HepG2 (cell line): ENCODE data around the gene TRIP4. TPM values are rescaled to one million over a fixed set of nuclear protein-coding genes. Genes with fewer than 3 reads are reported as not detected.

Source experiments
- EHMT2 ChIP-seq: fragments of 200-600 bp; sonication (generic); IDR thresholded peaks from 2 replicates; pipeline ENCODE4 v1.7.0; 2017; ENCODE audit warnings: antibody characterized with exemption, low read depth, low read length, borderline replicate concordance
- KLF13 ChIP-seq: sonication (generic); formaldehyde crosslinking; IDR thresholded peaks from 2 replicates; pipeline ENCODE4 v1.4.0; 2020; ENCODE audit warnings: mild to moderate bottlenecking, missing genetic modification reagents
- MYNN ChIP-seq: sonication (generic); formaldehyde crosslinking; IDR thresholded peaks from 2 replicates; pipeline ENCODE4 v1.4.0; 2020; ENCODE audit warnings: mild to moderate bottlenecking, low read depth, missing genetic modification reagents
- NFE2L2 ChIP-seq: fragments of 150-350 bp; IDR thresholded peaks from 2 replicates; pipeline ENCODE4 v1.6.1; 2014; ENCODE audit warnings: low read length
- PHF21A ChIP-seq: sonication (generic); formaldehyde crosslinking; IDR thresholded peaks from 2 replicates; pipeline ENCODE4 v1.5.0; 2020; ENCODE audit warnings: mild to moderate bottlenecking, missing genetic modification reagents
- RFXANK ChIP-seq: IDR thresholded peaks from 2 replicates; pipeline ENCODE4 v1.6.1; 2016
- RNF2 ChIP-seq: fragments of 450-650 bp; conservative IDR thresholded peaks from 2 replicates; pipeline ENCODE4 v1.6.1; 2016; ENCODE audit warnings: low read depth
- TSC22D2 ChIP-seq: sonication (generic); formaldehyde crosslinking; IDR thresholded peaks from 2 replicates; pipeline ENCODE4 v1.5.1; 2020; ENCODE audit warnings: missing genetic modification reagents, mild to moderate bottlenecking, borderline replicate concordance
- ZNF136 ChIP-seq: sonication (generic); formaldehyde crosslinking; IDR thresholded peaks from 2 replicates; pipeline ENCODE4 v1.8.1; 2022; ENCODE audit warnings: low read depth, mild to moderate bottlenecking, moderate library complexity, missing genetic modification reagents
- ZNF34 ChIP-seq: sonication (generic); formaldehyde crosslinking; IDR thresholded peaks from 2 replicates; pipeline ENCODE4 v1.4.0; 2020; ENCODE audit warnings: mild to moderate bottlenecking, missing genetic modification reagents, borderline replicate concordance
- ZNF44 ChIP-seq: sonication (generic); formaldehyde crosslinking; IDR thresholded peaks from 2 replicates; pipeline ENCODE4 v1.5.1; 2020; ENCODE audit warnings: mild to moderate bottlenecking, missing genetic modification reagents
- ZNF451 ChIP-seq: sonication (generic); formaldehyde crosslinking; IDR thresholded peaks from 2 replicates; pipeline ENCODE4 v1.5.0; 2020; ENCODE audit warnings: mild to moderate bottlenecking, missing genetic modification reagents
- ZNF552 ChIP-seq: sonication (generic); formaldehyde crosslinking; IDR thresholded peaks from 2 replicates; pipeline ENCODE4 v1.9.0; 2022; ENCODE audit warnings: missing genetic modification reagents, mild to moderate bottlenecking, borderline replicate concordance
- ZNF670 ChIP-seq: sonication (generic); formaldehyde crosslinking; IDR thresholded peaks from 2 replicates; pipeline ENCODE4 v1.8.0; 2022; ENCODE audit warnings: mild to moderate bottlenecking, missing genetic modification reagents, borderline replicate concordance
- polyA plus RNA-seq, 8 experiments: library from polyadenylated mRNA; depleted of rRNA in 3 of 8; stranded (reverse) in 7 of 8; unstranded in 1 of 8; fragments of >200 nt; fragmentation: Illumina TruSeq in 4 of 8; extraction: Trizol in 4 of 8; gene quantifications; 2 replicates each; pipeline versions ENCODE4 v1.2.1 to v1.2.3, GENCODE V29; 2011 to 2016; ENCODE audit warnings: low read depth in 4 of 8, missing spikeins in 1 of 8, mixed read lengths in 1 of 8; ENCODE audit not compliant: insufficient read depth in 1 of 8
- total RNA-seq, 5 experiments: library from RNA; depleted of rRNA; stranded (reverse); fragments of >200 nt; fragmentation: Illumina TruSeq; extraction: Trizol; gene quantifications; 2 replicates each; pipeline ENCODE4 v1.2.3, GENCODE V29; 2016; ENCODE audit warnings: low read depth in 1 of 5
- TF ChIP-seq, protein P1 (sequence below), 2 experiments: sonication (generic) in 1 of 2; formaldehyde crosslinking in 1 of 2; IDR thresholded peaks; 2 replicates each; pipeline versions ENCODE4 v1.4.0 to v1.6.1; 2016 to 2020; ENCODE audit warnings: borderline replicate concordance in 1 of 2, low read depth in 1 of 2, mild to moderate bottlenecking in 1 of 2, missing genetic modification reagents in 1 of 2
- TF ChIP-seq, protein P2 (sequence below): sonication (generic); formaldehyde crosslinking; IDR thresholded peaks from 2 replicates; pipeline ENCODE4 v1.8.0; 2022; ENCODE audit warnings: missing genetic modification reagents, mild to moderate bottlenecking, borderline replicate concordance
- TF ChIP-seq, protein P3 (sequence below): IDR thresholded peaks from 2 replicates; pipeline ENCODE4 v1.6.1; 2016; ENCODE audit warnings: missing genetic modification reagents, missing compliant biosample characterization
- TF ChIP-seq, protein P4 (sequence below): sonication (generic); formaldehyde crosslinking; IDR thresholded peaks from 2 replicates; pipeline ENCODE4 v1.9.0; 2021; ENCODE audit warnings: missing genetic modification reagents, borderline replicate concordance
- TF ChIP-seq, protein P5 (sequence below): sonication (generic); formaldehyde crosslinking; IDR thresholded peaks from 2 replicates; pipeline ENCODE4 v1.8.1; 2023; ENCODE audit warnings: missing genetic modification reagents, inconsistent platforms, borderline replicate concordance

The TRIP4 gene
- total and polyA plus RNA-seq, 2 of the 13 experiments (the other 11 are each of a cell fraction or from before 2014, with no cell fraction given) = 7.1 to 11.8 TPM

DNA sequence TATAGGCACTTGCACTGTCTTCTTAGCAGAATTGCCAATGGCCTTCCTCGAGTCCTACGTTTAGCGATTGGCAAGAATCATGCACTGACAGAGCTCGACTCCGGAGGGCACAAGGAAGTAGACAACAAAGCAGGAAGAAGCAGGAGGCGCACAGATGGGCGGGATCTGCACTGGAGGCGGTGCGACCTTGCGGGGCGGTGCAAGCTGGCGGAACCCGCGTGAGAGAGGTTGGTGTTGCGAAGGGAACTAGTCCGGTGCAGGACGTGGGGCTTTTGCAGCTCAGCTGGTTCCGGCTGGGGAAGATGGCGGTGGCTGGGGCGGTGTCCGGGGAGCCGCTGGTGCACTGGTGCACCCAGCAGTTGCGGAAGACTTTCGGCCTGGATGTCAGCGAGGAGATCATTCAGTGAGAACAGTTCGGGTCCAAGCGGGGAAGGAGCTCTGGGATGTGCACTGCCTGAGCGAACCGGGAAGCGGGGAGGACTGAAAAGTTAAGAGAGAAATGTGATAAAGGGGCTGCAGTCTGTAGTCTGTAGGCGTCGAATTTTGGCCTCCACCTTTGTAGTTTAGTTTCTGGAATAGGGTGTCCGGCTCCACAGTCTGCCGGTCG is at the start of gene TRIP4 (continued):
- TF ChIP-seq, protein P1, sequence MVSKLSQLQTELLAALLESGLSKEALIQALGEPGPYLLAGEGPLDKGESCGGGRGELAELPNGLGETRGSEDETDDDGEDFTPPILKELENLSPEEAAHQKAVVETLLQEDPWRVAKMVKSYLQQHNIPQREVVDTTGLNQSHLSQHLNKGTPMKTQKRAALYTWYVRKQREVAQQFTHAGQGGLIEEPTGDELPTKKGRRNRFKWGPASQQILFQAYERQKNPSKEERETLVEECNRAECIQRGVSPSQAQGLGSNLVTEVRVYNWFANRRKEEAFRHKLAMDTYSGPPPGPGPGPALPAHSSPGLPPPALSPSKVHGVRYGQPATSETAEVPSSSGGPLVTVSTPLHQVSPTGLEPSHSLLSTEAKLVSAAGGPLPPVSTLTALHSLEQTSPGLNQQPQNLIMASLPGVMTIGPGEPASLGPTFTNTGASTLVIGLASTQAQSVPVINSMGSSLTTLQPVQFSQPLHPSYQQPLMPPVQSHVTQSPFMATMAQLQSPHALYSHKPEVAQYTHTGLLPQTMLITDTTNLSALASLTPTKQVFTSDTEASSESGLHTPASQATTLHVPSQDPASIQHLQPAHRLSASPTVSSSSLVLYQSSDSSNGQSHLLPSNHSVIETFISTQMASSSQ (IDR thresholded peaks at IDR 0.05; ENCODE audit: low read depth) = peak; percentile 60
- TF ChIP-seq, protein P1 (CRISPR knock-in tag; IDR thresholded peaks at IDR 0.05; ENCODE audit: borderline replicate concordance) = peak; percentile 92; the same call in 1 of the 2 replicates
- TF ChIP-seq ZNF34 (peak; percentile 98), RNF2 (no peak), EHMT2 (no peak; the same call in 1 of the 2 replicates), ZNF552 (CRISPR knock-in tag) (no peak), ZNF136 (peak; percentile 88), NFE2L2 (no peak), RFXANK (peak; percentile 87; the same call in 1 of the 2 replicates), PHF21A (CRISPR knock-in tag) (peak; percentile 87), KLF13 (CRISPR knock-in tag) (no peak), TSC22D2 (CRISPR knock-in tag) (peak; percentile 93; the same call in 1 of the 2 replicates), MYNN (CRISPR knock-in tag) (no peak), ZNF451 (peak; percentile 89; the same call in 1 of the 2 replicates), ZNF44 (peak; percentile 95; the same call in 1 of the 2 replicates), ZNF670 (CRISPR knock-in tag) (peak; percentile 96)
- TF ChIP-seq, protein P2, sequence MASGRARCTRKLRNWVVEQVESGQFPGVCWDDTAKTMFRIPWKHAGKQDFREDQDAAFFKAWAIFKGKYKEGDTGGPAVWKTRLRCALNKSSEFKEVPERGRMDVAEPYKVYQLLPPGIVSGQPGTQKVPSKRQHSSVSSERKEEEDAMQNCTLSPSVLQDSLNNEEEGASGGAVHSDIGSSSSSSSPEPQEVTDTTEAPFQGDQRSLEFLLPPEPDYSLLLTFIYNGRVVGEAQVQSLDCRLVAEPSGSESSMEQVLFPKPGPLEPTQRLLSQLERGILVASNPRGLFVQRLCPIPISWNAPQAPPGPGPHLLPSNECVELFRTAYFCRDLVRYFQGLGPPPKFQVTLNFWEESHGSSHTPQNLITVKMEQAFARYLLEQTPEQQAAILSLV = peak; percentile 95; the same call in 1 of the 2 replicates
- TF ChIP-seq, protein P3, sequence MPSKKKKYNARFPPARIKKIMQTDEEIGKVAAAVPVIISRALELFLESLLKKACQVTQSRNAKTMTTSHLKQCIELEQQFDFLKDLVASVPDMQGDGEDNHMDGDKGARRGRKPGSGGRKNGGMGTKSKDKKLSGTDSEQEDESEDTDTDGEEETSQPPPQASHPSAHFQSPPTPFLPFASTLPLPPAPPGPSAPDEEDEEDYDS (CRISPR knock-in tag) = peak; percentile 89
- TF ChIP-seq, protein P4, sequence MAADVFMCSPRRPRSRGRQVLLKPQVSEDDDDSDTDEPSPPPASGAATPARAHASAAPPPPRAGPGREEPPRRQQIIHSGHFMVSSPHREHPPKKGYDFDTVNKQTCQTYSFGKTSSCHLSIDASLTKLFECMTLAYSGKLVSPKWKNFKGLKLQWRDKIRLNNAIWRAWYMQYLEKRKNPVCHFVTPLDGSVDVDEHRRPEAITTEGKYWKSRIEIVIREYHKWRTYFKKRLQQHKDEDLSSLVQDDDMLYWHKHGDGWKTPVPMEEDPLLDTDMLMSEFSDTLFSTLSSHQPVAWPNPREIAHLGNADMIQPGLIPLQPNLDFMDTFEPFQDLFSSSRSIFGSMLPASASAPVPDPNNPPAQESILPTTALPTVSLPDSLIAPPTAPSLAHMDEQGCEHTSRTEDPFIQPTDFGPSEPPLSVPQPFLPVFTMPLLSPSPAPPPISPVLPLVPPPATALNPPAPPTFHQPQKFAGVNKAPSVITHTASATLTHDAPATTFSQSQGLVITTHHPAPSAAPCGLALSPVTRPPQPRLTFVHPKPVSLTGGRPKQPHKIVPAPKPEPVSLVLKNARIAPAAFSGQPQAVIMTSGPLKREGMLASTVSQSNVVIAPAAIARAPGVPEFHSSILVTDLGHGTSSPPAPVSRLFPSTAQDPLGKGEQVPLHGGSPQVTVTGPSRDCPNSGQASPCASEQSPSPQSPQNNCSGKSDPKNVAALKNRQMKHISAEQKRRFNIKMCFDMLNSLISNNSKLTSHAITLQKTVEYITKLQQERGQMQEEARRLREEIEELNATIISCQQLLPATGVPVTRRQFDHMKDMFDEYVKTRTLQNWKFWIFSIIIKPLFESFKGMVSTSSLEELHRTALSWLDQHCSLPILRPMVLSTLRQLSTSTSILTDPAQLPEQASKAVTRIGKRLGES = 0 out of 2 replicates have a peak, but pooled peaks have one; percentile 64
- TF ChIP-seq, protein P5, sequence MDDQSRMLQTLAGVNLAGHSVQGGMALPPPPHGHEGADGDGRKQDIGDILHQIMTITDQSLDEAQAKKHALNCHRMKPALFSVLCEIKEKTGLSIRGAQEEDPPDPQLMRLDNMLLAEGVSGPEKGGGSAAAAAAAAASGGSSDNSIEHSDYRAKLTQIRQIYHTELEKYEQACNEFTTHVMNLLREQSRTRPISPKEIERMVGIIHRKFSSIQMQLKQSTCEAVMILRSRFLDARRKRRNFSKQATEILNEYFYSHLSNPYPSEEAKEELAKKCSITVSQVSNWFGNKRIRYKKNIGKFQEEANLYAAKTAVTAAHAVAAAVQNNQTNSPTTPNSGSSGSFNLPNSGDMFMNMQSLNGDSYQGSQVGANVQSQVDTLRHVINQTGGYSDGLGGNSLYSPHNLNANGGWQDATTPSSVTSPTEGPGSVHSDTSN (CRISPR knock-in tag) = no peak
